DND-41 (cell line): Measurements from ENCODE around the gene RARB.

Experiments
- EZH2 ChIP-seq: IDR thresholded peaks from 3 replicates; pipeline ENCODE4 v1.6.1; 2012; ENCODE audit warnings: borderline replicate concordance, low read depth, mild to moderate bottlenecking, moderate library complexity, low read length, inconsistent platforms; ENCODE audit not compliant: severe bottlenecking
- TF ChIP-seq, protein P1 (sequence below): IDR thresholded peaks from 2 replicates; pipeline ENCODE4 v1.5.1; 2012; ENCODE audit warnings: borderline replicate concordance, low read length, moderate library complexity, mild to moderate bottlenecking; ENCODE audit not compliant: poor library complexity, severe bottlenecking; ENCODE audit errors: extremely low read depth

- TF ChIP-seq, protein P1, sequence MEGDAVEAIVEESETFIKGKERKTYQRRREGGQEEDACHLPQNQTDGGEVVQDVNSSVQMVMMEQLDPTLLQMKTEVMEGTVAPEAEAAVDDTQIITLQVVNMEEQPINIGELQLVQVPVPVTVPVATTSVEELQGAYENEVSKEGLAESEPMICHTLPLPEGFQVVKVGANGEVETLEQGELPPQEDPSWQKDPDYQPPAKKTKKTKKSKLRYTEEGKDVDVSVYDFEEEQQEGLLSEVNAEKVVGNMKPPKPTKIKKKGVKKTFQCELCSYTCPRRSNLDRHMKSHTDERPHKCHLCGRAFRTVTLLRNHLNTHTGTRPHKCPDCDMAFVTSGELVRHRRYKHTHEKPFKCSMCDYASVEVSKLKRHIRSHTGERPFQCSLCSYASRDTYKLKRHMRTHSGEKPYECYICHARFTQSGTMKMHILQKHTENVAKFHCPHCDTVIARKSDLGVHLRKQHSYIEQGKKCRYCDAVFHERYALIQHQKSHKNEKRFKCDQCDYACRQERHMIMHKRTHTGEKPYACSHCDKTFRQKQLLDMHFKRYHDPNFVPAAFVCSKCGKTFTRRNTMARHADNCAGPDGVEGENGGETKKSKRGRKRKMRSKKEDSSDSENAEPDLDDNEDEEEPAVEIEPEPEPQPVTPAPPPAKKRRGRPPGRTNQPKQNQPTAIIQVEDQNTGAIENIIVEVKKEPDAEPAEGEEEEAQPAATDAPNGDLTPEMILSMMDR, result no peak
- TF ChIP-seq EZH2, result no peak
Measured at GRCh38 chr3:25471081-25471768, 43.2 kb downstream of the RARB start.
